Activated CD4-positive, alpha-beta T cell treated with anti-CD3 and anti-CD28 coated beads, Interleukin-2, amount 10 ng/mL, durations not matched to agents 24 days and 14 days (primary cell): Measurements from ENCODE around the gene MELTF. TPM values are rescaled to one million over a fixed set of nuclear protein-coding genes. Genes with fewer than 3 reads are reported as not detected.
"Not testable (repeated sequence)": the region's sequence is repeated elsewhere in the genome, so short reads cannot be mapped to it uniquely, and the experiment has no call there.

Experiments used
- DNase-seq: peaks from one replicate; pipeline ENCODE4 v3.0.0; 2022
- H3K27ac Mint-ChIP-seq: one replicate; pipeline ENCODE4 v1.8.0; 2022; ENCODE audit warnings: mild to moderate bottlenecking, mixed read lengths
- H3K27me3 Mint-ChIP-seq: one replicate; pipeline ENCODE4 v1.8.0; 2022; ENCODE audit warnings: mixed read lengths
- H3K36me3 Mint-ChIP-seq: one replicate; pipeline ENCODE4 v1.8.0; 2022; ENCODE audit warnings: low read depth, mild to moderate bottlenecking, mixed read lengths
- H3K4me1 Mint-ChIP-seq: one replicate; pipeline ENCODE4 v1.8.0; 2021; ENCODE audit warnings: mixed read lengths
- H3K4me3 Mint-ChIP-seq: one replicate; pipeline ENCODE4 v1.8.0; 2022; ENCODE audit warnings: mild to moderate bottlenecking, moderate library complexity, mixed read lengths
- H3K9me3 Mint-ChIP-seq: one replicate; pipeline ENCODE4 v1.8.0; 2021; ENCODE audit warnings: mixed read lengths
- intact Hi-C: fragments of 100-400 bp; cut with micrococcal nuclease; formaldehyde crosslinking; loops from one replicate; pipeline ENCODE4 v1.15.1; 2023
- total RNA-seq: library from RNA; stranded (reverse); gene quantifications from 2 replicates; pipeline ENCODE4 v1.2.3, GENCODE V29; 2022

The MELTF gene
- 8.8 and 10.6 TPM in 2 replicates for total RNA-seq

- peak within 1 kb of the TSS; percentile 48 for H3K27ac Mint-ChIP-seq
- H3K4me1 Mint-ChIP-seq, result peaks cover 4% of the 10 kb centered on the region
- no peaks in the 10 kb centered on the region for H3K27me3 Mint-ChIP-seq
- H3K4me3 Mint-ChIP-seq, result peak within 1 kb of the TSS; percentile 83
- no peaks in the 10 kb centered on the region for H3K36me3 Mint-ChIP-seq
- intact Hi-C loops, result loop anchor here (1.0 to 10.0 kb wide), 3 partner anchors 27 to 191 kb away; no protein-coding TSS in a partner anchor
- peak; percentile 95 for DNase-seq
- H3K9me3 Mint-ChIP-seq, result peaks cover 3% of the 10 kb centered on the region
Observed at GRCh38 chr3:197029511-197030167, at the start of gene MELTF. Gene MELTF, minus strand, starts transcription at chr3:197029817. Its CDS starts 115 bp downstream, at chr3:197029702.

DNA sequence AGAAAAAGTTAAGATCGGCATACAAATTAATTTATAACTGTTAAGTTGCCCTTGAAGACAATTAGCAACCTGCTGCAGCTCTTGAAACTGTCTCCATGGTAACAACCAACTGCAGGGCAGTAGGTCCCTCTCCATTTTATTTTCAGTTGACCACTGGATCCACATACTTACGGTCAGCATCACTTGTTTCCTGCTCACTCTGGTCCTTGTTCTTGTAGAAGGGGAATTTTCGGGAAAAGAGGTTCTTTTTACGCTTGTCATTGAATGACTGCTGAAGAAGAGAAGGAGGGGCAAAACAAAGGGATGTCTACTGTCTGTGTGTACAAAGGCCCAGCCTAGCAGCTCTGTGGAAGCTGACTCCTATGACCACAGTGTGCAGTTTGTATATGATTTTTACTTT lies 46.8 kb upstream of the MELTF start:
- no peak overlapping the region for H3K4me3 Mint-ChIP-seq
- H3K27ac Mint-ChIP-seq, result no peak overlapping the region
- no peaks in the 10 kb centered on the region for H3K27me3 Mint-ChIP-seq
- H3K4me1 Mint-ChIP-seq, result no peaks in the 10 kb centered on the region
- H3K9me3 Mint-ChIP-seq, result no peaks in the 10 kb centered on the region
- H3K36me3 Mint-ChIP-seq, result peaks cover 18% of the 10 kb centered on the region
- intact Hi-C loops, result no loop called here
- DNase-seq, result no peak

DNA sequence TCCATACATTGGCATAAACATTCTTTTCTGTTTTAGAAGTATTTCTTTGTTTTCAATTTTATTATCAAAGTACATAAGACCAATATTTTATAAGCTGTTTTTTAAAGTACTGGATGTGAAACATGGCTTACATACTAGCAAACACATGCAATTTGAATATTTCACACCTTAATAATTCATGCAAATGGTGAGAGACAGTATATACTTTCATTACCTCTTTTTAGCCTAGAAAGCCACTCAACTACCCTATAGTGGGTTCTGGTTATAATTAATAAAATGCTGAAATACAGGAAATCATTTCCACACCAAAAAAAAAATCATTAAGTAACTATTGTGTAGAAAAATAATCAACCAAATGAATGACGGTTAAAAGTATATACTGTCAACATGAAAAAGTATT lies 38.5 kb upstream of the MELTF start:
- Mint-ChIP-seq H3K27me3 (no peaks in the 10 kb centered on the region), H3K9me3 (no peaks in the 10 kb centered on the region), H3K4me1 (peaks cover 3% of the 10 kb centered on the region), H3K36me3 (peaks cover 15% of the 10 kb centered on the region), H3K27ac (no peak overlapping the region), H3K4me3 (no peak overlapping the region)
- no peak for DNase-seq
- intact Hi-C loops, result no loop called here

- DNase-seq, result no peak
- Mint-ChIP-seq H3K4me1 (peaks cover 3% of the 10 kb centered on the region), H3K9me3 (no peaks in the 10 kb centered on the region), H3K36me3 (peaks cover 29% of the 10 kb centered on the region), H3K27ac (no peak overlapping the region), H3K4me3 (no peak overlapping the region), H3K27me3 (no peaks in the 10 kb centered on the region)
- intact Hi-C loops, result no loop called here
Observed at GRCh38 chr3:197064771-197065170, 35.2 kb upstream of the MELTF start.

DNA sequence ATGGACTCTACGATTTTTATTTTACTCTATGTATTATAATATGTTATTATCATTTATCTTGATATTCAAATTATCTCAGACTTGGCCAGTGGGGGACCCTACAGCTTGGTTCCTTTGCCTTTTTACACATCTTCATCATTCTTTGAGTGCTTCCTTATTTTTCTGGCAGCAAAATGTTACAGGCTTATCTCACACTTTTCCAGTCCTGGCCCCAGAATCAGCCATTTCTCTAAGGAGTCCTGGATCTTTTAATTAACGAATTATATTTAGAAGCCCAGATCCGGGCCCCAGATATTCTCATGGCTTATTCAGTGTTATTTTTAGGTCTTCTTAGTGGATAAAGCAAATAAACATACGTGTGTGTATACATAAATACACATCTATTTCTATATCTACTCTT lies 32.8 kb upstream of the MELTF start:
- no peak overlapping the region for H3K27ac Mint-ChIP-seq
- no peaks in the 10 kb centered on the region for H3K27me3 Mint-ChIP-seq
- H3K4me1 Mint-ChIP-seq, result peaks cover 3% of the 10 kb centered on the region
- H3K9me3 Mint-ChIP-seq, result no peaks in the 10 kb centered on the region
- peaks cover 42% of the 10 kb centered on the region for H3K36me3 Mint-ChIP-seq
- no peak overlapping the region for H3K4me3 Mint-ChIP-seq
- DNase-seq, result no peak
- intact Hi-C loops, result no loop called here

DNA sequence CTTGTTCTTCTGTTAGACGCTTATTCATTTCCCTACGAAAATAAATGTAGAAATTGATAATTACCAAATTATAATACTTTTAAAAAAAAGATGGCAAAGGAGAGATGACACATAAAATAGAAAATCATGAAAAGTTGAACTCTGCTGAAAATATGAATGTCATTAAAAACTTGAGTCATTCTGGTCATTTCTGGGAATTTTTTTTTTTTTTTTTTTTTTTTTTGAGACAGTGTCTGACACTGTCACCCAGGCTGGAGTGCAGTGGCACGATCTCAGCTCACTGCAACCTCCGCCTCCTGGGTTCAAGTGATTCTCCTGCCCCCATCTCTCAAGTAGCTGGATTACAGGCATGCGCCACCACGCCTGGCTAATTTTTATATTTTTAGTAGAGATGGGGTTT lies 22.0 kb upstream of the MELTF start:
- DNase-seq, H3K4me1 Mint-ChIP-seq, H3K27me3 Mint-ChIP-seq, intact Hi-C loops, H3K4me3 Mint-ChIP-seq, H3K27ac Mint-ChIP-seq, H3K9me3 Mint-ChIP-seq: not testable (repeated sequence)
- peaks cover 41% of the 10 kb centered on the region for H3K36me3 Mint-ChIP-seq

DNA sequence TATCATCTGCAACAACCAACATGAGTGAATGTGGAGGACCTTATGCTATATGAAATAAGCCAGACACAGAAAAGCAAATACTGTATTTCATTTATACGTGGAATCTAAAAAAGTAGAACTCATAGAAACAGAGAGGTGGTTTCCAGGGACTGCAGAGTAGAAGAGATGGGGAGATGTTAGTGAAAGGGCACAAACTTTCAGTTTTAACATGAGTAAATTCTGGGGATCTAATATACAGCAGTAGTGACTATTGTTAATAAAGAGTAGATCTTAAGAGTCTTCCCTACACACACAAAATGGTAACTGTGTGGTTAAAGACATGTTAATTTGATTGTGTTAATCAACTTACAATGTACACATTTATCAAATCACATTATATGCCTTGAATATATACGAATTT lies 20.9 kb upstream of the MELTF start:
- Mint-ChIP-seq H3K27me3 (no peaks in the 10 kb centered on the region), H3K27ac (no peak overlapping the region), H3K4me3 (no peak overlapping the region), H3K4me1 (peaks cover 4% of the 10 kb centered on the region), H3K36me3 (peaks cover 44% of the 10 kb centered on the region), H3K9me3 (no peaks in the 10 kb centered on the region)
- intact Hi-C loops, result no loop called here
- DNase-seq, result no peak

- no peaks in the 10 kb centered on the region for H3K4me1 Mint-ChIP-seq
- H3K4me3 Mint-ChIP-seq, result no peak overlapping the region
- H3K9me3 Mint-ChIP-seq, result no peaks in the 10 kb centered on the region
- no peak for DNase-seq
- intact Hi-C loops, result no loop called here
- H3K36me3 Mint-ChIP-seq, result peaks cover 18% of the 10 kb centered on the region
- H3K27ac Mint-ChIP-seq, result no peak overlapping the region
- no peaks in the 10 kb centered on the region for H3K27me3 Mint-ChIP-seq
Observed at GRCh38 chr3:197042539-197042938, 12.9 kb upstream of the MELTF start.

DNA sequence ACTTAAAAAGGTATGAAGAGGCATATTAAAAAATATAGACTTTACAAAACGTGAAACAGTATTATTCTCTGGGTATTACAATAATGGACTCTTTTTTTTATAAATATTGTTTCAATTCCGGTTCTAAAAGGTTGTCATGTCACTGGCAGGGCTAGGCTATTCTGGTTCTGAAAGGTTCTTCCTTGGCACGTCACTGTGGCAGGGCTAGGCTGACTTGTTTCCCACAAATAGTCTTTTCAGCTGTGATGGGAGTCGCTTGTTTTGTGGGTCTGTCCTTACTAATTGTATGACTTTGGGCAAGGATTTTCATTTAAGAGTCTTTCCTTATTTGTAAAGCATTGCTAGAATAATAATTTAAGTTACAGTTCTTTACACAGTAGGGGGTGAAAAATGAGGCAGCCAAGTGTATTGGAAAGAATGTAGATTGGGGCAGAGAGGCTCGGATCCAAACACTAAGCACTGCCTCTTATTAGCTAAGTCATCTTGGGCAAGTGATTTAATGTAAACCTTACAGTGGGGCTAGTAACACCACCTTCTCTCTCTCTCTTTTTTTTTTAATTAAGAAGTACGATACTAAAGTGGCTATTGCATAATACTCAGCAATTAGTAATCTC lies 12.4 kb upstream of the MELTF start:
- intact Hi-C loops, result no loop called here
- no peaks in the 10 kb centered on the region for H3K27me3 Mint-ChIP-seq
- H3K4me3 Mint-ChIP-seq, result no peak overlapping the region
- H3K36me3 Mint-ChIP-seq, result peaks cover 17% of the 10 kb centered on the region
- no peak for DNase-seq
- H3K4me1 Mint-ChIP-seq, result no peaks in the 10 kb centered on the region
- no peaks in the 10 kb centered on the region for H3K9me3 Mint-ChIP-seq
- H3K27ac Mint-ChIP-seq, result no peak overlapping the region

- no peaks in the 10 kb centered on the region for H3K9me3 Mint-ChIP-seq
- no peak overlapping the region for H3K27ac Mint-ChIP-seq
- intact Hi-C loops, result no loop called here
- H3K27me3 Mint-ChIP-seq, result peaks cover 4% of the 10 kb centered on the region
- no peaks in the 10 kb centered on the region for H3K4me1 Mint-ChIP-seq
- H3K36me3 Mint-ChIP-seq, result peaks cover 7% of the 10 kb centered on the region
- no peak for DNase-seq
- H3K4me3 Mint-ChIP-seq, result no peak overlapping the region
Observed at GRCh38 chr3:197040658-197041057, 11.0 kb upstream of the MELTF start.

GRCh38 chr3:197038679-197039462 lies 9.3 kb upstream of the MELTF start:
- peaks cover 6% of the 10 kb centered on the region for H3K9me3 Mint-ChIP-seq
- no peak overlapping the region for H3K4me3 Mint-ChIP-seq
- intact Hi-C loops, result loop anchor here (10.0 kb wide), 1 partner anchor 146 kb away; no protein-coding TSS in a partner anchor
- peaks cover 2% of the 10 kb centered on the region for H3K36me3 Mint-ChIP-seq
- H3K27me3 Mint-ChIP-seq, result peaks cover 8% of the 10 kb centered on the region
- no peak for DNase-seq
- H3K27ac Mint-ChIP-seq, result no peak overlapping the region
- H3K4me1 Mint-ChIP-seq, result no peaks in the 10 kb centered on the region

DNA sequence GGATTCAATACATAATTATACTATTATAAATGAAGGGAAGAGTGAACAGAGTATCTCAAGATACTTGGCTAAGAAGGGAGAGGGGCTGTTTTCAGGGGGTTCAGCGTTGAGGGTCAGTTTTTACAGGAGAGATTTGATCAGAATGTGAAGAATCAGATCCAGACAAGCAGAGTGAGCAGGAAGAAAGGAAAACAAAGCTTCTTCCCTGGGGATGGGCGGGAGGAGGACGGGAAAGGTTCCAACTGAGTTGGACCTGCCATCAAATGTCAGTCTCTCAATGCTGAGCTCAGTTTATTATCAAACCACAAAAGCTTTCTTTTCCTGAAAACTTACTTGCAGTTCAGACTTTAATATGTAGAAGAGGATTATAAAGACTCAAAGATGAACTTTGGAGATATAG lies 6.0 kb upstream of the MELTF start:
- H3K36me3 Mint-ChIP-seq, result no peaks in the 10 kb centered on the region
- peaks cover 6% of the 10 kb centered on the region for H3K9me3 Mint-ChIP-seq
- H3K27ac Mint-ChIP-seq, result no peak overlapping the region
- intact Hi-C loops, result loop anchor here (10.0 kb wide), 1 partner anchor 149 kb away; no protein-coding TSS in a partner anchor
- no peak overlapping the region for H3K4me3 Mint-ChIP-seq
- no peak for DNase-seq
- H3K4me1 Mint-ChIP-seq, result peaks cover 4% of the 10 kb centered on the region
- peaks cover 8% of the 10 kb centered on the region for H3K27me3 Mint-ChIP-seq

- H3K4me3 Mint-ChIP-seq, DNase-seq, H3K36me3 Mint-ChIP-seq, H3K9me3 Mint-ChIP-seq, H3K4me1 Mint-ChIP-seq, H3K27ac Mint-ChIP-seq, H3K27me3 Mint-ChIP-seq: not testable (repeated sequence)
- intact Hi-C loops, result loop anchor here (10.0 kb wide), 1 partner anchor 150 kb away; no protein-coding TSS in a partner anchor
Observed at GRCh38 chr3:197034778-197035177, 5.2 kb upstream of the MELTF start.

DNA sequence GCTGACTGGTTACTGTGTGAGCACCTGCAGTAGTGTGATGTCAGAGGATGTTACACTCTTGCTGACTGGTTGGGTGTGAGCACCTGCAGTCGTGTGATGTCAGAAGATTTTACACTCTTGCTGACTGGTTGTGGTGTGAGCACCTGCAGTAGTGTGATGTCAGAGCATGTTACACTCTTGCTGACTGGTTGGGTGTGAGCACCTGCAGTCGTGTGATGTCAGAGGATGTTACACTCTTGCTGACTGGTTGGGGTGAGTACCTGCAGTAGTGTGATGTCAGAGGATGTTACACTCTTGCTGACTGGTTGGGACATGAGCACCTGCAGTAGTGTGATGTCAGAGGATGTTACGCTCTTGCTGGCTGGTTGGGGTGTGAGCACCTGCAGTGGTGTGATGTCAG lies 4.1 kb upstream of the MELTF start:
- H3K4me1 Mint-ChIP-seq, H3K4me3 Mint-ChIP-seq, H3K36me3 Mint-ChIP-seq, H3K27ac Mint-ChIP-seq, H3K9me3 Mint-ChIP-seq, H3K27me3 Mint-ChIP-seq, DNase-seq: not testable (repeated sequence)
- intact Hi-C loops, result loop anchor here (10.0 kb wide), 1 partner anchor 151 kb away; no protein-coding TSS in a partner anchor
